GM12872 (cell line): Measurements from ENCODE around the gene LRRC10B.

Experiments used
- CTCF ChIP-seq: IDR thresholded peaks from 3 replicates; pipeline ENCODE4 v1.5.1; 2011; ENCODE audit warnings: low read depth, mild to moderate bottlenecking, low read length, moderate library complexity; ENCODE audit not compliant: insufficient read depth

LRRC10B gene

GRCh38 chr11:61505640-61506155, 2.9 kb upstream of the LRRC10B start:
- no peak for TF ChIP-seq CTCF

- no peak for TF ChIP-seq CTCF
Measured at GRCh38 chr11:61507012-61507768, 1.4 kb upstream of the LRRC10B start.

- TF ChIP-seq CTCF, result peak; percentile 69
Measured at GRCh38 chr11:61509043-61510029, 787 bp downstream of the LRRC10B start.

- TF ChIP-seq CTCF, result no peak
Measured at GRCh38 chr11:61510166-61510919, 1.8 kb downstream of the LRRC10B start.

GRCh38 chr11:61510974-61511373, 2.4 kb downstream of the LRRC10B start:
- TF ChIP-seq CTCF, result no peak

- TF ChIP-seq CTCF, result no peak
Measured at GRCh38 chr11:61511383-61511782, 2.8 kb downstream of the LRRC10B start.
